ENCODE measurements around the gene FAM120A.

Gene FAM120A

DNA sequence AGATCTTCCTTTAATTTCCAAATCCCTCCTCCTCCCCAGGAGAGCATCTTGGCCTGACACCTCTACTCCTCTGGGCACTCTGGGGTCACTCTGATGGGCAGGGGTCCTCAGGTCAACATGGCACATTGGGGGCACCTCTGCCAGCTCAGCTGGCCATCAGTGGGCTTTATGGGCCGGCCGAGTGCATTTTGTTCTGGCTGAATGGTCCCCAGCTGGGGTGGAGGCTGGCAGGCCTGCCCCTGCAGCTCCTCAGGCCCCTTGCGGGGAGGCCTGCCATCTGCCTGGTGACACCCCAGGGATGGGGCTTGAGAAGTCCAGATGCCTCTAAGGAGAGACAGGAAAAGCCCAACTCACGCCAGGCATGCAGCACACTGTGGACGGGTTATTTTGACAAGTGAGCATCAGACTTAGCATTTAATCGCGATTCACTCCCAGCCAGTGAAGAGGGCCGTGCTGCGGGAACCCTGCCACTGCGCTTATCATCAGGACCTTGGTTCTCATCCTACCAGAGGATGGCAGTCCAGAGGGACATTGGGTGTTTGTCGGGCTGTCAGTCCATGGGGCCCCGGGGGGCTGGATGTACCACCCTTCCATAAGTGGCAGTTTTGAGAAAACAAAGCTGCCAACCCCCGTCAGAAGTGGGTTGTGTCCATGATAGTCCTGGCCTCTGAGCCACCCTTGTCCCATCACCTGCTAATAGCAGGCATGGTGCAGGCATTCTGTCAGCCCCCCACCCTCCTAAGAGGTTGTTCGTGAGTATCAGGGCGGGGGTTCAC is 146.6 kb downstream of the FAM120A start:
- in situ Hi-C loops (cut with HindIII; ENCODE audit: low pct_ligation_motif_present, low pct_unique_long_range_greater_than_20kb, low sequenced_read_pairs), result no loop called here

DNA sequence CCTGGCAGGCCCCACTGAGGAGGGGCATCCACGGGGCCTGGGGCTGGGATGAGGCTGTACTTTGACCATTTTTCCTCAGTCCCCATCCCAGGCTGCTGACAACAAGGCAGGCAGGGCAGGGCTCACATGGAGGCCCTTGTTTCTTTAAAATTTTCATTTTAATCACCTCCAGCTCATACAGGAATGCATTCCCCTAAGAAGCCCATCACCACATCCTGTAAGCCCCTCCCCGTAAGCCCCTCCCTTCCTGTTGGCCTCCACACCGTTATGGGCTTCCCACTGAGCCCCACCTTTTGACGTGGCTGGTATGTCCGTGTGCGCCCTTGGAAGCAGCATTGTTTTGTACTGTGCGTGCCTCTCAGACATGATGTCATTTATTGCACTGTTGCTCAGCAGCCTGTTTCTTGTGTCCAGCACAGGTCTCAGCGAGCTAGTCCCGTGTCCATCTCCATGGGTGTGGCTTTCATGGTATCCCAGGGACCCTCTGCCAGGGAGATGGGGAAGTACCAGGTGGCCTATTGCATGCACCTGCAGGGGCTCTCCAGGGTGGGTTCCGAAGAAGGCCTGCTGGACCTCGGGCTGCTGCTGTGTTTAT is 147.3 kb downstream of the FAM120A start:
- DNase-seq, result no peak
- in situ Hi-C loops (cut with HindIII; ENCODE audit: low pct_ligation_motif_present, low pct_unique_long_range_greater_than_20kb, low sequenced_read_pairs), result no loop called here

More for the DNA sequence above, 146.6 kb downstream of the FAM120A start:
- DNase-seq, result no peak

DNA sequence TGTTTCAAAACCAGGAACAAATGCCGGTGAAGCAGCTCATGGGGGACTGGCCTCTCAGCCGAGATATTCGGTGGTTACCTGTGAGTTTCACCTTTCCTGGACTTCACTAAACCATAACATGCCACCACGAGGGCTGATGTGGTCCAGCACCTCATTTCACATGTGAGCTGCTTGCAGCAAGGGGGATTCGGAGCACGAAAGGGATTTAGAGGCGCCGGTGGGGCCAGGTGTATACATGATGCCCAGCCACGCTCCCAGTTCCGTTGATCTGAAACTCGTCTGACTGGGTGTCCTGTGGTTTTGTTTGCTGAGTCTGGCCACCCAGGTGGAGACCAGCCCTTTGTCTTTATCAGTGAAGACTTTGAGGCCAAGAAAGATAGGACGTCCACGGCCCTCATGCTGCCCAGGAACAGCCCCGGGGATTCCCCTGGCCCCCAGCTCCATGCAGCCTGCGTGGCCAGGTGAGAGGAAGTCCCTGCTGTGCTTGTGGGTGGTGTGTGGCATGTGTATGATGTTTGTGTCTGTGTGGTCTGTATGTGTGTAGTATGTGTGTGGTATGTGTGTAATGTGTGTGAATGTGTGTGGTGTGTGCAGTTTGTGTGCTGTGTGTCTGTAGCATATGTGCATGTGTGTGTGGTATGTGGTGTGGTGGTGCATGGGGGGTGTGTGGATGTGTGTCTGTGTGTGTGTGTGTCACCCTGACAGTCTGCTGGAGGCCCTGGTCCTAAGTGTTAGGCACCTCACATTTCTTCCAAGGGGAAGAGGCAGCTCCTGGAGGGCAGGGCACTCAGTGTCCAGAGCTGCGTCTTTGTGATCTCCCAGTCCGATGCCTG is 148.3 kb downstream of the FAM120A start:
- in situ Hi-C loops (cut with HindIII; ENCODE audit: low pct_ligation_motif_present, low pct_unique_long_range_greater_than_20kb, low sequenced_read_pairs), result no loop called here

DNA sequence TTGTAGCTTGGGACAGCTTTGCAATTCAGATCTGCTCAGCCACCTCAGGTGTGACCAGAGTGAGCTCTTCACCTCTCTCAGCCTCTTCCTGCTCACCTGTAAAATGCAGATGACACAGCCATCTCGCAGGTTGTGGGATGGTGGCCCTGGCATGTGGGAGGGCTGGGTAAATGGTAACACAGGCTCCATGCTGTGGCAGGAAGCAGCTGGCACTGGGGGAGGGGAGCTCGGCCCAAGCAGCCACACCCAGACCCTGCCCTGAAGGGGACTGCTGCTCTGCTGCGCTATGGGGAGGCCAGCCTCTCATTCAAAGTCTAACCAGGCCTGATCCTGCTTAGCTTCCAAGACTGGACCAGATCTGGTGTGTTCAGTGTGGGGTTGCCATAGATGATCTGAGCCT is 149.0 kb downstream of the FAM120A start:
- in situ Hi-C loops (cut with HindIII; ENCODE audit: low pct_ligation_motif_present, low pct_unique_long_range_greater_than_20kb, low sequenced_read_pairs), result no loop called here
- no peak for DNase-seq

More for the DNA sequence above, 148.3 kb downstream of the FAM120A start:
- no peak for DNase-seq

DNA sequence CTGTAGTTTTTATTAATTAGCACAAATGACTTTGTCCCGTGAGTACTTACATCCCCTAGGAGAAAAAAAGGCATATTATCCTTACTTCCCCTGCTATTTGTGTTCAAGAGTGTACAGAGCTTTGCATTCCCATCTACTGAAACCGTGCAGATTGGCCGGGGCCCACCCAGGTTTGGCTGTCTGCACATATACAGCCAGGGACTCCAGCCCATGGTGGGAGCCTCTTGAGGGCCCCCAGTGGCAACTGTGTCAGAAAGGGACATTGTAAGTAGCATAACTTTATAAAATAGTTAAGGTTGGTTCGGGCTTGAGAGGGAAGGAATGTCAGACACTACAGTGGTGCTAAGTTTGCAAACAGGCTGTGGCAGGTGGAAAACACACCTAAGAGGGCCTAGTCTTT is 149.6 kb downstream of the FAM120A start:
- in situ Hi-C loops (cut with HindIII; ENCODE audit: low pct_ligation_motif_present, low pct_unique_long_range_greater_than_20kb, low sequenced_read_pairs), result no loop called here
- no peak for DNase-seq

DNA sequence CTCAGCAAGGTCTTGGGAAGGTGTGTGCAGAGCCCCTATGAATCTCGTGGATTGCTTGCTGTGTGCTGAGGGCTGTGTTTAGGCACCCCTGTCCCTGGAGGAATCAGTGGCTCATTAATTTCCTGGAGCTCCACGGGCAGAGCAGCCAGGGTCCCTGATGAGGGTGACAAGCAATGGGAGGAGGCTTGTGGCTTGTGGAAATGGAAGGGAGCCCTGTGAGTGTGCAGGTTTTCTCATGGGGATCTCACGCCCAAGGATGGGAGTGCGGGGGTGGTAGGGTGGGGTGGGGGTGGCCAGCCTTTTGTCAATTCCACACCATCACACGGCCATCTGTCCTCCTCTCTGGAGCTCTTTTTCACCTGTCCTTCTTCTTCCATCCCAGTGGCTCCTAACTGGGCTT is 150.2 kb downstream of the FAM120A start:
- DNase-seq, result no peak

DNA sequence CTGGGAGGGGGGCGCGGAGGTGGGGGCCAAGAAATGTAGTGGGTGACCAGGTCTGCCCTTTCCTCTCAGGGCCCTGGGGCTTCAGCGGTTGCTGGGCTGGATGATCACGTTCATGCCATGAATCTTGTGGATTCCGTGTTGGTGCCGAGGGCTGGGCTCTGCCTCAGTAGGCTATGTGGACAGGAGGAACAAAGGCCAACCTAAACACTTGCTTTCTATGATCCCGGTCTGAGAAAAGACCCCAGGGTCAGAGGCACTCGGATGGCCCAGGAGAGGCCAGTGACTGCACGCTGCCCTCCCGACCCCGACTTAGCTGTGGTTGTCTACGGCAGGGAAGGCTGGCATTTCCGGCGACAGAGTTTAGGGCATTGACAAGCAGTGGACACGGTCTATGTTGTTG is 151.5 kb downstream of the FAM120A start:
- DNase-seq, result no peak
- in situ Hi-C loops (cut with HindIII; ENCODE audit: low pct_ligation_motif_present, low pct_unique_long_range_greater_than_20kb, low sequenced_read_pairs), result no loop called here

More for the DNA sequence above, 150.2 kb downstream of the FAM120A start:
- in situ Hi-C loops (cut with HindIII; ENCODE audit: low pct_ligation_motif_present, low pct_unique_long_range_greater_than_20kb, low sequenced_read_pairs), result no loop called here

DNA sequence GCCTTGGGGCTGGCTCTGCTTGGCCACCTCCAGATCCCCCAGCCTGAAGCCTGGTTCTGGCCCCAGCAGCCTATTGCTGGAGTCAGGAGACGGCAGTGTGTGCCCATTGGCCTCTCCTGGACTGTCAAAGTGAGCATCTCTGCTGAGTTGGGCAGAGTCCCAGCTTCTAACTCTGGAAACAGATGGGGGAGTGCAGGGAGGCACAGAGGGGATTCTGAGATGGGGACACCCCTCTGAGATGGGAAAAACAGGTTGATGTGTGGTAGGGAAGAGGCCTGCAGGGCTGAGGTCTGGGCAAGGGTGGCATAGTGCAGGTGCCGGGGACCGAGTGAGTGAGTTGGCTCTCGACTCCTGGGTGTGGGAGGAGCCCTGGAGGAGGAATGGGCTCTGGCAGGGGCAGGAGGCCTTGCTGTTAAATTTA is 152.4 kb downstream of the FAM120A start:
- in situ Hi-C loops (cut with HindIII; ENCODE audit: low pct_ligation_motif_present, low pct_unique_long_range_greater_than_20kb, low sequenced_read_pairs), result no loop called here
- DNase-seq, result no peak

DNA sequence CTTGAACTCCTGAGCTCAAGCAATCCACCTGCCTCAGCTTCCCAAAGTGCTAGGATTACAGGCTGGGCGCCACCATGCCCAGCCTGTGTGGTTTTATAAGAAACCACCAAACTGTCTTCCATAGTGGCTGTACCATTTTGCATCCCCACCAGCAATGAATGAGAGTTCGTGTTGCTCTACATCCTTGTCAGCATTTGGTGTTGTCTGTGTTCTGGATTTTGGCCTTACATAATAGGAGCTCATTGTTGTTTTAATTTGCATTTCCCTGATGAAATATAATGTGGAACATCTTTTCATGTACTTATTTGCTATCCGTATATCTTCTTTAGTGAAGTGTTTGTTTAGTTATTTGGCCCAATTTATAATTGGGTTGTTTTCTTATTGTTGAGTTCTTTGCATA is 154.7 kb downstream of the FAM120A start:
- DNase-seq, result no peak
- in situ Hi-C loops (cut with HindIII; ENCODE audit: low pct_ligation_motif_present, low pct_unique_long_range_greater_than_20kb, low sequenced_read_pairs), result no loop called here

DNA sequence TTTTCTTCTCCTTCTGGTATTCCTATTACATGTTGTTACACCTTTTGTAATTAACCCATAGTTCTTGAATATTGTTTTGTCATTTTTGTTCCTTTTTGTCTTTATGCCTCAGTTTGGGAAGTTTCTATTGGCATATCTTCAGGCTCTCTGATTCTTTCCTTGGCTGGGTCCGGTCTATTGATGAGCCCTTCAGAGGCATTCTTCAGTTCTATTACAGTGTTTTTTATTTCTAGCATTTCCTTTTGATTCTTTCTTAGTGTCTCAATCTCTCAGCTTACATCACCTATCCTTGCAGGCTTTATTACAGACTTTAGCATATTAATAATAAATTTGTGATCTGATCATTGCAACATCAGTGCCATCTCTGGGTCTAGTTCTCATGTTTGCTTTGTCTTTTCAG is 158.7 kb downstream of the FAM120A start:
- no peak for DNase-seq
- in situ Hi-C loops (cut with HindIII; ENCODE audit: low pct_ligation_motif_present, low pct_unique_long_range_greater_than_20kb, low sequenced_read_pairs), result no loop called here

DNA sequence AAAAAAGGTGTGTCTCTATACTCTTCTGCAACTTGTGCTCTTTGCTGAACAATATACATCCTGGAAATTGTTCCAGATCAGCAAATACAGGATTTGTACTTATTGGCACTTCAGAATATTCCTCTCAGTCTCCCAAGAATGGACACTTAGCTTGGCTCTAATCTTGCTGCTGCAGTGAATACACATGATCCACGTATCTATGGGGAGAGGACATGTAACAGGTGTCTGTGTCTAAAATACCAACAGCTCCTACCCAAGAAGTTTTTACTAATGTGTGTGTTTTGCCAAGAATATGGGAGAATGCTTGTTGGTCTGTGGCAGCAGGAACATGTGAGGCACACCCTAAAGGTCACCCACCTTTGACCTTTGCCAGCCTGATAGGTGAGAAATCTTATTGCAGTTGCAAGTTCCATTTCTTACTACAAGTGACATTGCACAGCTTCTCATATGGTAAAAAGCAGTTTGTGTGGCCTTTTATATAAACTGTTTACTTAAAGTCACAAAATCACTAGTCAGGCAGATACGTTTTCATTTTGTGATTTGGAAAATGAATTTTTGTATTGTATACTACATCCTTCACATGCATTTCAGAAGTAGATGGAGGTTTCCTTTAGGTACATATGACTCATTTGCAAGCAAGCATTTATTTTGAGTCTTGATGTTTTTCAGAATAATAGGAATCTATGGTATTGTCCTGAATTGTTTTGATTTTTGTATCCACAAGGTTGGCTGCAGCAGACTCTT is 160.7 kb downstream of the FAM120A start:
- in situ Hi-C loops (cut with HindIII; ENCODE audit: low pct_ligation_motif_present, low pct_unique_long_range_greater_than_20kb, low sequenced_read_pairs), result no loop called here
- DNase-seq, result no peak

DNA sequence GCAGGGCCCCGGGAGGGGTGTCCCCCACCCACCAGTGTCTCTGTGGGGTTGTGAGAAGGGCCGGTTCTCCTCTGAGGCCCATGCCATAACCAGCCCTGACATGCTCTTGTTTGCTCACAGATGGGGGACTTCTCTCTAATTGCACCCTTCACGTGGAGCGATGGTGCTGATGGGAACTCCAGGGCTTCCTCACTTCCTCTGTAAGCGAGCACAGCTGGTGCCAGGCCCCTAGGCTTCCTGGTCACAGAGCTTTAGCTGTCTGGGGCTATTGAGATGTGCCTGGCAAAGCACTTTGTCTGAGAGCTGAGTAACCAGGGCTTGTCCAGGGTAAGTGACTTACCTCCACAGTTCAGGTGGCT is 161.3 kb downstream of the FAM120A start:
- DNase-seq, result no peak

DNA sequence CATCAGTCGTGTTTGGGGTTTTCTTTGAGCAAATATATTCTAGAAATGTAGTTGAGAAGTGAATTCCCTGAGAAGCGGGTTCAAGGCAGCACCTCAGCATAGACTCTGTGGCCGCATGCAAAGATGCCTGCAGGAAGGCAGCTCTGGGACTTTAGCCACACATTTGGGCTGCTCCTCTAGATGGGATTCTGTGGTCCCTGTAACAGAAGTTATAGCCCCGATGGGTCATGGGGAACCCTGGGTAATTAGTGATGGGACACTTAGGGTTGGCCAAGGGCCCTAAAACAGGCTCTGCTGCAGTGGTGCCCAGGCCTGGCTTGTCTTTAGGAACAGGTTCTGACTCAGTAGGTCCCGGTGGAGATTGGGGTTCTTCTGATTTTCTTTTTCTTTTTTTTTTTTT is 161.7 kb downstream of the FAM120A start:
- DNase-seq, result no peak
- in situ Hi-C loops (cut with HindIII; ENCODE audit: low pct_ligation_motif_present, low pct_unique_long_range_greater_than_20kb, low sequenced_read_pairs), result no loop called here

More for the DNA sequence above, 161.3 kb downstream of the FAM120A start:
- in situ Hi-C loops (cut with HindIII; ENCODE audit: low pct_ligation_motif_present, low pct_unique_long_range_greater_than_20kb, low sequenced_read_pairs), result no loop called here

DNA sequence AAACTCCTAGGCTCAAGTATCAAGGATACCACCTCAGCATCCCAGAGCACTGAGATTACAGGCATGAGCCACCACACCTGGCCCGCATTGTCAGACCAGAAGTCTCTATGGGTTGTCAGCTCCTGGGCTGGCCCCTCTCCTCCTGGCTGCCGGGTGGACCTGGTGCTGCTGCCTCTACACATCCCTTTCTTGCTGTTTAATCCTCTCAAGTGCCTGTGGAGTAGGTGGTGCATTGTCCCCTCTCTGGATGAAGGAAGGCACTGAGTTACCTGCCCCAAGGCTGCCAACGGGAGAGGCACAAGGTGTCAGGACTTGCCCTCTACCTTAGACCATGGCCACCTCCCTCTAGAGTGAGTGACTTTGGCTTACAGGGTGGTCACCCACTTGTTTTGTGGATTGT is 162.3 kb downstream of the FAM120A start:
- no peak for DNase-seq
- in situ Hi-C loops (cut with HindIII; ENCODE audit: low pct_ligation_motif_present, low pct_unique_long_range_greater_than_20kb, low sequenced_read_pairs), result no loop called here

DNA sequence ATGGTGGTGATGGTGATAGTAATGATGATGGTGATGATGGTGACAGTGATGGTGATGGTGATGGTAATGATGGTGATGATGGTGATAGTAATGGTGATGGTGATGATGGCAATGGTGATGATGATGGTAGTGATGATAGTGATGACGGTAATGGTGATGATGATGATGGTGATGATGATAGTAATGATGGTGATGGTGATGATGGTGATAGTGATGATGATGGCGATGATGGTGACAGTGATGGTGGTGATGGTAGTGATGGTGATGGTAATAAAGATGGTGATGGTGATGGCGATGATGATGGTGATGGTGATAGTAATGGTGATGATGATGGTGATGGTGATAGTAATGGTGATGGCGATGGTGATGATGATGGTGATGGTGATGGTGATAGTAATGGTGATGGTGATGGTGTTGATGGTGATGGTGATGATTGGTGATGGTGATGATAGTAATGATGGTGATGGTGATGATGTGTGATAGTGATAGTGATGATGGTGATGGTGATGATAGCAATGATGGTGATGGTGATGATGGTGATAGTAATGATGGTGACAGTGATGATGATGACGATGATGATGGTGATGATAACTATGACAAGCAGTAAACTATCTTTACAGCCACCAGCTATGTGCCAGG is 163.5 kb downstream of the FAM120A start:
- in situ Hi-C loops (cut with HindIII; ENCODE audit: low pct_ligation_motif_present, low pct_unique_long_range_greater_than_20kb, low sequenced_read_pairs), result no loop called here
- no peak for DNase-seq

Data from ACHN (cell line).